ENCODE data around the gene FAR1.

The FAR1 gene

DNA sequence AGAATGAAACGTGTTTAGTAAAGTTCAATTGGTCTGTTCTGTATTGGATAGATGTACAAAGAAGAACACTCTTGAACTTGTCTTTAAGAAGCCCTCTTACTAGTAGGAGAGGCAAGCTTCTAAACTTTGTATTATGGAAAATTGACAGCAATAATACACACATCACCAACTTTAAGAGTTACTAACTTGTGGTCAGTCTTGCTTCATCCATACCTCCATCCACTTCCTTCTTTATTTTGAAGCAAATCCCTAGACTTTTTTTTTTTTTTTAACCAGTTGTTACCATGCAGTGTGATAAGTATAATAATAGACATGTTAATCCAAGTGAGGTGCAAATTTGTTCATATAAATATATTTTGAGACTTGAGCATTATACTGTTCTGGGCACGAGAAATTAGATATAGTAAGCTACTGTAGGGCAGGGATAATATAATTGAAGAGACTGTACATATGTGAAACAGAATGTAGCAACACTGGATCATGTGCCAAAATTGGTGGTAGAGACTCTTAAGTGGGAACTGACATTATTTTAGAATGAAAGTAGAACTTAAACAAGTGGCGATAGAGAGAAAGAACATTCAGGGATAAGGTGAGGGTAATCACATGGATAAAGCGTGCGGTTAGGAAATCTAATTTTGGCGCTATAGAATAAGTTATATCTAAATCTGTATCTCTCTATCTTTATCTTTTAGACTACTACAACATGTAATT lies 6.5 kb downstream of the FAR1 start:
- TF ChIP-seq, protein P1, sequence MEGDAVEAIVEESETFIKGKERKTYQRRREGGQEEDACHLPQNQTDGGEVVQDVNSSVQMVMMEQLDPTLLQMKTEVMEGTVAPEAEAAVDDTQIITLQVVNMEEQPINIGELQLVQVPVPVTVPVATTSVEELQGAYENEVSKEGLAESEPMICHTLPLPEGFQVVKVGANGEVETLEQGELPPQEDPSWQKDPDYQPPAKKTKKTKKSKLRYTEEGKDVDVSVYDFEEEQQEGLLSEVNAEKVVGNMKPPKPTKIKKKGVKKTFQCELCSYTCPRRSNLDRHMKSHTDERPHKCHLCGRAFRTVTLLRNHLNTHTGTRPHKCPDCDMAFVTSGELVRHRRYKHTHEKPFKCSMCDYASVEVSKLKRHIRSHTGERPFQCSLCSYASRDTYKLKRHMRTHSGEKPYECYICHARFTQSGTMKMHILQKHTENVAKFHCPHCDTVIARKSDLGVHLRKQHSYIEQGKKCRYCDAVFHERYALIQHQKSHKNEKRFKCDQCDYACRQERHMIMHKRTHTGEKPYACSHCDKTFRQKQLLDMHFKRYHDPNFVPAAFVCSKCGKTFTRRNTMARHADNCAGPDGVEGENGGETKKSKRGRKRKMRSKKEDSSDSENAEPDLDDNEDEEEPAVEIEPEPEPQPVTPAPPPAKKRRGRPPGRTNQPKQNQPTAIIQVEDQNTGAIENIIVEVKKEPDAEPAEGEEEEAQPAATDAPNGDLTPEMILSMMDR (IDR thresholded peaks at IDR 0.05), result no peak
- TF ChIP-seq ZFX (IDR thresholded peaks at IDR 0.05; ENCODE audit: borderline replicate concordance), result no peak
- no peak overlapping the region for H3K27ac ChIP-seq

DNA sequence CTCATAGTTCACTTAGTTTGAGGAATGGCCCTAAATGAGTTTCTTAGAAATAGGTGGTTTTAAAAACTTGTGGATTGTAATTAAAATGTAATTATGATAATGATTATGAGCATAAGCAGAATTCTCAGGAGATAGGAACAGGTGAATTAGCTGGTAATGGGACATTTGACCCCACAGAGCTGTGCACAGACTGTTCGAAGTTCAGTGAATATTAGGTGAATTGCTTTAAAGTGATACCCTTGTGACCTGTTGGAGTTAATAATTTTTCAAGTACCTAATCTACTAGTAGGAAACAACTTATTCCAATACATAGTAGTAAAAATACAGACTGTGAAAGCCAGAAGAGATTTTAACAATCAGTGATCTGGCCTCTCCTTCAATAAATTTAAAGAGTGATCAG lies 8.1 kb downstream of the FAR1 start:
- TF ChIP-seq ZFX (IDR thresholded peaks at IDR 0.05; ENCODE audit: borderline replicate concordance), result no peak
- TF ChIP-seq, protein P1 (IDR thresholded peaks at IDR 0.05), result no peak
- no peak overlapping the region for H3K27ac ChIP-seq

DNA sequence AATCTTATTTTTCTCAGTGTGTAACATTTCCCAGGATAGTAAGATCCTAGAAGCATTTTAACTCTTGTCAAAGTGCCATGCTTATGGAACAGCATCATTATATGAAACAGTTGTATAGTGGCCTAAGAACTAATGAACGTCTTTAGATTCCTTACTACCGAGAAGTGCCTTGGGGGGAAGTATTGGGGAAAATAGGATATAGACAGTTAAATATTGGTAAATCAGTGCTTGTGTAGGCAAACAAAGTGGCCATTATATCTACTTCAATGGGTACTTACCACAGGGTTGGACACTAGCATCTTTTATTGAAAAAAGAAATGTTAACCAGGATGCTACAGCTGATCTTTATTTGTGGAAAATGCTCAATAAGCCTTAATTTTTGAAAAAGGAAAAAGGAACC lies 11.3 kb downstream of the FAR1 start:
- no peak overlapping the region for H3K27ac ChIP-seq
- TF ChIP-seq, protein P1 (IDR thresholded peaks at IDR 0.05), result no peak
- TF ChIP-seq ZFX (IDR thresholded peaks at IDR 0.05; ENCODE audit: borderline replicate concordance), result no peak

DNA sequence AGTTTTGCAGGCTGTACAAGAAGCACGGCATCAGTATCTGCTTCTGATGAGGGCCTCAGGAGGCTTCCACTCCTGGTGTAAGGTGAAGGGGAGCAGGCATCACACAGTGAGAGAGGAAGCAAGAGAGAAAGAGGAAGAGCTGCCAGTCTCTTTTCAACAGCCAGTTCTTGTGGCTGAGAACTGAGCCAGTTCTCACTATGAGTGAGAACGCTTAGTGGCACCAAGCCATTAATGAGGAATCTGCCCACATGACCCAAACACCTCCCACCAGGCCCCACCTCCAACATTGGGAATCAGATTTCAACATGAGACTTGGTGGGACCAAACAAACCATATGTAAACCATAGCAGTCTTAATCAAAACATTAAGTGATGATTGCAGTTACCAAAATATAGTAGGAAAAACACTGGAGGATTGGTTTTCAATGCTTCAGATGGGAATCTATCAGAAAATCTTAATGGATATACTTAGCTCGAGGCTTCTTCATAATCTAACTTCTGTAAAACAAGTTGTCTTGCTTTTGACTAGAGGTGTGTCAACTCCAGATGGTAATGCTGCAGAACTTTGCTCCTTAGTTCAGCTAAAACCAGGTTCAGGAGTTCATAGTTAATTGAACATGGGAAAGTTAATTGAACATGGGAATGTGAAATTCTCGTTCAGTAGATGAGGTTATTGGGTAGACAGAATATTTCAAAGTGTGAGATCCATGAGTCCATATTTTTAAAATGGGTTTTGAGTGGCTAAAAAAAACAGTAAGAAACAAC lies 12.2 kb downstream of the FAR1 start:
- H3K27ac ChIP-seq, result no peak overlapping the region
- TF ChIP-seq, protein P1 (IDR thresholded peaks at IDR 0.05), result no peak
- TF ChIP-seq ZFX (IDR thresholded peaks at IDR 0.05; ENCODE audit: borderline replicate concordance), result no peak

DNA sequence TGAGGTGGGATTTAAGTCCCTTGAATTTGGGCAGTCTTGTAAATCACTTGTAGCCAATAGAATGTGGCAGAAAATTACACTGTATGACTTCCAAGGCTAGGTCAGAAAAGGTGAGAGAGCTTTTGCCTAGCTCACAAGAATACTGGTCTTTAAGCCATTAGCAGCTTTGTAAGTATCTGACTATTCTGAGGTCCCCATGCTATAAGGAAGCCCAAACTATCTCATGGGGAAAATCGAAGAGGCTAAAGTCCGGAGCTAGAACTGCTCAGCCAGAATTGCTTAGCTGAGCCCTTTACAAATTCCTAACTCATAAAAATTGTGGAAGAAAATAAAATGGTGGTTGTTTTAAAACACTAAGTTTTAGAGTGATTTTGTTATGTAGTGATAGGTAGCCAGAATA lies 13.0 kb downstream of the FAR1 start:
- H3K27ac ChIP-seq, result no peak overlapping the region
- no peak for TF ChIP-seq ZFX (IDR thresholded peaks at IDR 0.05; ENCODE audit: borderline replicate concordance)
- TF ChIP-seq, protein P1 (IDR thresholded peaks at IDR 0.05), result no peak

DNA sequence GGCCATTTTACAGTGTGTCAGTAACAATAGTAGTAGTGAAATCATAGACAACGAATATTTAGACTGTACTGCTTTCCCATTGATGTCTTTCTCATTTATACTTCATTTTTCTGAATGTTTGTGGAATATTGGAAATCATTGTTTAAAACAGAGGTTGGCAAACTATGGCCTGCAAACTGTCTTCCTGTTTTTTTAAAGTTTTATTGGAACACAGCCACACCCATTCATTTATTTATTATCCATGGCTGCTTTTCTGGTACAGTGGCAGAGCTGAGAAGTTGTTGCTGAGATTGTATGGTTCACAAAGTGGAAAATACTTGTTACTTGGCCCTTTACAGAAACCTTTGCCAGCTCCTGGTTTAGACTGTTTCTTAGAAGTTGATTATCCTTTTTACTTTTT lies 13.7 kb downstream of the FAR1 start:
- no peak for TF ChIP-seq ZFX (IDR thresholded peaks at IDR 0.05; ENCODE audit: borderline replicate concordance)
- no peak overlapping the region for H3K27ac ChIP-seq

DNA sequence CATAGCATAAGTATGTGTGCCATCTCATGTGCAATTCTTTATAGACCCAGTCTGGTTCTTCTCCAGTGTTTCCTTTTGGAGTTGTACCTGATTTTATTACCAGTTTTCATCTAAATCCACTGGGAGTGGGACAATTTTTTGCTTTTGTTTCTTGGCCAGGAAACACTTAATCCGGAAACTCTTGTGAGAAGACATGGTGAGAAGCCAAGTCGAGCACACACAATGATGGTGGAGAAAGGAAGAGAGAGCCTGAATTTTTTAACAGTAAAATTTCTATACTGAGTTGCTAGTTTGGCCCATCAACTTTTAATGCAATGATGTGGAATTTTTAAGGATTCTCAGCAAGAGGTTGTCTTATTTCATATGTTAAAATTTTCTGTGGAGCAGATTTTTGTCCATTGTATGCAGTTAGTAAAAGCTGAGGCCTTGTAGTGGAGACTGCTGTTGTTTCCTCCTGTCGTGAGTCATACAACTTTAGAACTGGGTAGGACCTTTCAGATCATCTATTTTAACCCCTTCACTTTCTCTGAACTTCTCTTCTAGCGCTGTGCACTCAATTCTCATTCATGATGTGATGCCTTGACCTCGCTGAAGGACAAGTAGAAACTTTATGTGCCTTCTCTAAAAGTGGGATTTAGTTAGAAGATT lies 17.1 kb downstream of the FAR1 start:
- no peak overlapping the region for H3K27ac ChIP-seq
- no peak for TF ChIP-seq ZFX (IDR thresholded peaks at IDR 0.05; ENCODE audit: borderline replicate concordance)
- TF ChIP-seq, protein P1 (IDR thresholded peaks at IDR 0.05), result no peak
